Inflammatory macrophage (primary cell): ENCODE results near the gene CYP2J2.
"Not testable (repeated sequence)": the region's sequence is repeated elsewhere in the genome, so short reads cannot be mapped to it uniquely, and the experiment has no call there.

Experiments
- DNase-seq, 2 donors: peaks; one replicate each; pipeline ENCODE4 v3.0.0-alpha.2; 2020 to 2022

CYP2J2 gene

DNA sequence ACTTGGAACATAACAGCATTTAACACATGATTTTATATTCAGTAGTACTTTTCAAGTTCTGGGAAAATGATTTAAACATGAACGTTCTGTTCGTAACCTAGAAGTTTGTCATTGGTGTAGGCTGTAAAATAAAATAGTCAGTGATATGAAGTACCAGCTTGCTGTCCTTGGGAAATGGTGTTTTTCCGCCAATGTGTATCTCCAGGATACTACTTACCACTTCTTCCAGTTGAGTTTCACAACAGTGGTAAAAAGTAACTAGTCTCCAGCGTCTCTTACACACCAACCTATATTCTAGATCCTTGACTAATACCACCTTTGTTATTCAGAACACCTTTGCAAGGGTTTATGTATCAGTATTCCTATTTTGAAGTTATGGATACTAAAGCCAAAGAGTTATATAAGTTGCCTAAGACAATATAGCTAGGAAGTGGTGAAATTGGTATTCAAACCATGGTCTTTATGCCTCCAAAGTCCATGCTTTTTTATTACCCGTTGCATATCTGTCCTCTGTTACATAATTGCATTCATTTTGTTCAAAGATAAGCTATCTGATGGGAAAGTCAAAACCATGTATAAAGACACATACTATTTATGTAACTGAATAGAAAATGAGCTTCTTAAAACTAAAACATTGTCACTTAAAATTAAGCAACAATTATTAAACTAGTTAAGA, 68.8 kb downstream of the CYP2J2 start:
- DNase-seq: no peak

DNA sequence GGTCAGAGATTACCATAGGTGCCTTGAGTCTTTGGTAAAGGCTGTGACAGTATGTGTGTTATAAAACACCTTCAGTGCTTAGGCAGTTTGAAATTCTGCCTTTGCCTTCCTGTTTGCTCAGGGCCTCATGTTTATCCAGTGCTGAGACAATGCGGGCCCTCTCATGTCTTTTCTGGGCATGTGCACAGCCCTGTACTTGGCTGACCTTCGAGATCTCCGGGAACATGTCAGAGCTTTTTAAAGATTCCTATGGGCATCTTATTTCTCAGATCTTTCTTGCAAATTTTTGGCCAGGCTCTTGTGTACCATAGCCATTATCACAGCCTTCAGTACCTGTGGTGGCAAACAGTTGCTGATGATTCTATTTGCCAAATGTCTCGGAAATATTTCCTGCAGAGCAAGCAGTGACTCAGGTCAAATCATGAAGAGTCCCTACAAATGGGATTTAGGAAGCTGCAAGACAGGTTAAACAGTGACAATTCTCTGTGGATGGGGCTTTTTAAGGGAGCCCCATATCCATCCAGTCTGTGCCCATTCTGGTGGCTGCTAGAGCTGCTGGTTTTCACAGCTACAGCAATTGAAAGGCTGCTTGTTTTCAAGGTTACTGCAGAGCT, 69.7 kb downstream of the CYP2J2 start:
- no peak for DNase-seq

DNA sequence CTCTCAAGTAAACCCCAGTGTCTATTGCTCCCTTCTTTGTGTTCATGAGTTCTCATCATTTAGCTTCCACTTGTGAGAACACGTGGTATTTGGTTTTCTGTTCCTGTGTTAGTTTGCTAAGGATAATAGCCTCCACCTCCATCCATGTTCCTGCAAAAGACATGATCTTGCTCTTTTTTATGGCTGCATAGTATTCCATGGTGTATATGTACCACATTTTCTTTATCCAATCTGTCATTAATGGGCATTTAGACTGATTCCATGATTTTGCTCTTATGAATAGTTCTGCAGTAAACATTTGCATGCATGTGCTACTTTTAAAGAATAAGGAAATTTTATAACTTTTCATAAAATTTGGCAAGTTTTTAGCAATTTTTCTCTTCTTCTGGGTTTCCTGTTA, 71.3 kb downstream of the CYP2J2 start:
- DNase-seq: not testable (repeated sequence)

DNA sequence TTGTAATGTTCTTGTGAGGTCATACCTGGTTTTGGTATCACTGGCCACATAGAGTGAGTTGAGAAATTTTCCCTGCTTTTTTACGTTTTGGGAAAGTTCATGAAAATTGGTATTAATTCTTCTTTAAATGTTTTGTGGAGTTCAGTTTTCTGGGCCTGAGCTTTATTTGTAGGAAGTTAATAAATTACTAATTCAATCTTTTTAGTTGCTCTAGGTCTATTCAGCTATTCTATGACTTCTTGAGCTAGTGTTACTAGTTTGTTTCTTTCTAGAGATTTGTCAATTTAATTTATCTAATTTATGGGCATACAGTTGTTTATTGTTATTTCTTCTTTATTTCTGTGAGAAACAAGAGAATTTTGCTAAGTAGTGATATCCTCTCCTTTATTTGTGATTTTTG, 74.5 kb downstream of the CYP2J2 start:
- no peak for DNase-seq

DNA sequence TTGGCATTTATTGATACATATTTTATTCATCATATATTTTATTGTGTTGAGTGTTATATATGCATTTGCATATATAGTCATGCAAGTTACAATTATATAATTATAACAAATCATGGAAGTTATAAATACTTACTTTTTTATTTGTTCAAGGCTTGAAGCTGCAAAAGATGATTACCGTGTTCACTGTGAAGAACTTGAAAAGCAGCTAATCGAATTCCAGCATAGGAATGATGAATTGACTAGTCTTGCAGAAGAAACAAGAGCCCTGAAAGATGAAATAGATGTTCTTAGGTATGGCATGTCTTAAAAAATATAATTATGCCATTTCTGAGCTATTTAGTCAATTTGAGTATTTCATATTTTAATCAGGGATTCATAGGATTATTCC, 79.7 kb downstream of the CYP2J2 start:
- no peak for DNase-seq

DNA sequence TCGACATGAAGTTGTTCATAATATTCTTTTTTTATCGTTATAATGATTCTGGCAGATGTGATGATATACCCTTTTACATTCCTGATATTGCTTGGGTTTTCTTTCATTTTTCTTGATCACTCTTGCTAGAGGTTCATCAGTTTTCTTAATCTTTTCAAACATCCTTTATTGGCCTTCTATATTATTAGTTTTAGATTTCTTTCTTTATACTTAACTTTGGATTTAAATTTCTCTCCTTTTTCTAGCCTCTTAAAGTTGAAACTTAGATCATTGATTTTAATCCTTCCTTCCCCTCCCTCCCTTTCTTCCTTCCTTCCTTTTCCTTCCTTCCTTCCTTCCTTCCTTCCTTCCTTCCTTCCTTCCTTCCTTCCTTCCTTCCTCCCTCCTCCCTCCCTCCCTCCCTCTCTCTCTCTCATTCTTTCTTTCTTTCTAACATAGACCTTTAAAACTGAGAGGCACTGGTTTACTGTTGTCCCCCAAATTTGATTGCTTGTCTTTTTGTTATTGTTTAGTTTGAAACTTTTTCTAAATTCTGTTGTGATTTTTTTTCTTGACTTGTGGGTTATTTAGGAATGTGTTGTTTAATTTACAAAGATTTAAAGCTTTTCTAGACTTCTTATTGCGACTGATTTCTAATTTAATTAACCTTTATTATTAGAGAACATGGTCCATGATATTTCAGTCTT, 80.2 kb downstream of the CYP2J2 start:
- DNase-seq: no peak

DNA sequence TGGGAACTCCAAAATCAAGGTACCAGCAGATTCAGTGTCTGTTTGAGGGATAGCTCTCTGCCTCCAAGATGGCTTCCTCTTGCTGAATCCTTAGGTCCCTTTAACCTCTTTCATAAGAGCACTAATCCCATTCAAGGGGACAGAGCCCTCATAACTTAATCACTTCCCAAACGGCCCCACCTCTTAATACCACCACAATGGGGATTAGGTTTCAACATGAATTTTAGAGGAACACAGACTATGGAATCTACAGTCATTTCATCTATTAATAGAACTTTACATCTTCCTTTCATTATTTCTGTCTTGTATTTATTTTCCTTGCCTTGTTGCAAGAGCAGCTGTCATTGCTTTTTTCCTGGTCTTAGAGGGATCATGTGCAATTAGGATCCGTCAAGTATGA, 81.5 kb downstream of the CYP2J2 start:
- no peak for DNase-seq
